Measurements from ENCODE around the gene SLC22A15. TPM values are rescaled to one million over a fixed set of nuclear protein-coding genes. Genes with fewer than 3 reads are reported as not detected.
"Not testable (repeated sequence)": the region's sequence is repeated elsewhere in the genome, so short reads cannot be mapped to it uniquely, and the experiment has no call there.

SLC22A15 gene
- total RNA-seq, 1 donor from 2014 or later, result 12.0 TPM

GRCh38 chr1:115991909-115992308 lies 15.6 kb downstream of the SLC22A15 start:
- no peaks in the 10 kb centered on the region for H3K79me2 ChIP-seq (ENCODE audit: insufficient read depth, low read length)
- no peak overlapping the region for H3K27ac ChIP-seq (ENCODE audit: low read depth, low read length)
- H3K27me3 Mint-ChIP-seq (ENCODE audit: low read depth, unreplicated experiment), result no peaks in the 10 kb centered on the region
- peaks cover 20% of the 10 kb centered on the region for H3K36me3 Mint-ChIP-seq (ENCODE audit: low read depth, unreplicated experiment)
- no peak overlapping the region for H3K4me3 ChIP-seq (ENCODE audit: insufficient read depth, low read depth, low read length)
- H3K9ac ChIP-seq (ENCODE audit: low read length), result no peak overlapping the region
- no peak for DNase-seq (ENCODE audit: low read depth)
- no peak overlapping the region for H3K27ac Mint-ChIP-seq (ENCODE audit: unreplicated experiment)
- no peaks in the 10 kb centered on the region for H3K36me3 ChIP-seq (ENCODE audit: insufficient read depth, low read length)
- FAIRE-seq, result no peak
- no peaks in the 10 kb centered on the region for H3K4me1 Mint-ChIP-seq (ENCODE audit: low read depth, unreplicated experiment)
- no peak overlapping the region for H3K4me2 ChIP-seq (ENCODE audit: low read length)
- no peak overlapping the region for H2AFZ ChIP-seq (ENCODE audit: low read depth, low read length)
- TF ChIP-seq EZH2 (IDR thresholded peaks at IDR 0.05; ENCODE audit: insufficient read depth, low read length) (no peak), CTCF (IDR thresholded peaks at IDR 0.05; ENCODE audit: insufficient read depth, low read depth, low read length) (no peak)
- H3K4me3 Mint-ChIP-seq (ENCODE audit: unreplicated experiment), result no peak overlapping the region
- H3K27me3 ChIP-seq (ENCODE audit: insufficient read depth, low read length), result no peaks in the 10 kb centered on the region
- H3K9me3 ChIP-seq (ENCODE audit: insufficient read depth, low read depth, low read length), result no peaks in the 10 kb centered on the region
- no peaks in the 10 kb centered on the region for H4K20me1 ChIP-seq (ENCODE audit: insufficient read depth, low read length)
- no peaks in the 10 kb centered on the region for H3K9me3 Mint-ChIP-seq (ENCODE audit: unreplicated experiment)
- H3K4me1 ChIP-seq (ENCODE audit: insufficient read depth, low read length), result no peaks in the 10 kb centered on the region

- Mint-ChIP-seq H3K4me1 (ENCODE audit: low read depth, unreplicated experiment) (peaks cover 11% of the 10 kb centered on the region), H3K36me3 (ENCODE audit: low read depth, unreplicated experiment) (peaks cover 49% of the 10 kb centered on the region), H3K9me3 (ENCODE audit: unreplicated experiment) (peaks cover 11% of the 10 kb centered on the region)
- not testable (repeated sequence) for H3K36me3 ChIP-seq (ENCODE audit: insufficient read depth, low read length); H4K20me1 ChIP-seq (ENCODE audit: insufficient read depth, low read length); H3K4me2 ChIP-seq (ENCODE audit: low read length); H3K27ac ChIP-seq (ENCODE audit: low read depth, low read length); H3K27me3 Mint-ChIP-seq (ENCODE audit: low read depth, unreplicated experiment); H2AFZ ChIP-seq (ENCODE audit: low read depth, low read length); H3K27me3 ChIP-seq (ENCODE audit: insufficient read depth, low read length); FAIRE-seq; H3K4me3 ChIP-seq (ENCODE audit: insufficient read depth, low read depth, low read length); H3K4me3 Mint-ChIP-seq (ENCODE audit: unreplicated experiment); H3K27ac Mint-ChIP-seq (ENCODE audit: unreplicated experiment); H3K79me2 ChIP-seq (ENCODE audit: insufficient read depth, low read length); DNase-seq (ENCODE audit: low read depth); H3K4me1 ChIP-seq (ENCODE audit: insufficient read depth, low read length); H3K9me3 ChIP-seq (ENCODE audit: insufficient read depth, low read depth, low read length); H3K9ac ChIP-seq (ENCODE audit: low read length)
Measured at GRCh38 chr1:115997921-115998320, 21.6 kb downstream of the SLC22A15 start.

- H3K9ac ChIP-seq (ENCODE audit: low read length), result no peak overlapping the region
- no peaks in the 10 kb centered on the region for H3K9me3 ChIP-seq (ENCODE audit: insufficient read depth, low read depth, low read length)
- H3K4me1 Mint-ChIP-seq (ENCODE audit: low read depth, unreplicated experiment), result peaks cover 24% of the 10 kb centered on the region
- no peaks in the 10 kb centered on the region for H3K4me1 ChIP-seq (ENCODE audit: insufficient read depth, low read length)
- no peak overlapping the region for H3K4me2 ChIP-seq (ENCODE audit: low read length)
- H3K4me3 Mint-ChIP-seq (ENCODE audit: unreplicated experiment), result no peak overlapping the region
- no peaks in the 10 kb centered on the region for H4K20me1 ChIP-seq (ENCODE audit: insufficient read depth, low read length)
- H3K27ac Mint-ChIP-seq (ENCODE audit: unreplicated experiment), result peak overlapping the region; percentile 48
- DNase-seq (ENCODE audit: low read depth) (no peak), FAIRE-seq (no peak)
- no peaks in the 10 kb centered on the region for H3K27me3 ChIP-seq (ENCODE audit: insufficient read depth, low read length)
- H2AFZ ChIP-seq (ENCODE audit: low read depth, low read length), result no peak overlapping the region
- TF ChIP-seq CTCF (IDR thresholded peaks at IDR 0.05; ENCODE audit: insufficient read depth, low read depth, low read length) (no peak), EZH2 (IDR thresholded peaks at IDR 0.05; ENCODE audit: insufficient read depth, low read length) (no peak)
- H3K9me3 Mint-ChIP-seq (ENCODE audit: unreplicated experiment), result peaks cover 11% of the 10 kb centered on the region
- no peak overlapping the region for H3K27ac ChIP-seq (ENCODE audit: low read depth, low read length)
- H3K36me3 Mint-ChIP-seq (ENCODE audit: low read depth, unreplicated experiment), result peaks cover 43% of the 10 kb centered on the region
- no peaks in the 10 kb centered on the region for H3K79me2 ChIP-seq (ENCODE audit: insufficient read depth, low read length)
- no peaks in the 10 kb centered on the region for H3K27me3 Mint-ChIP-seq (ENCODE audit: low read depth, unreplicated experiment)
- no peak overlapping the region for H3K4me3 ChIP-seq (ENCODE audit: insufficient read depth, low read depth, low read length)
- H3K36me3 ChIP-seq (ENCODE audit: insufficient read depth, low read length), result no peaks in the 10 kb centered on the region
Measured at GRCh38 chr1:116001739-116002487, 25.6 kb downstream of the SLC22A15 start.

Measured in astrocyte (in vitro differentiated cells and primary cell).